NCI-H69 (cell line): ENCODE results near the gene NEK10.
A peak's percentile ranks its signal among the peaks of the same experiment; 100 is the strongest.

ENCODE experiments used
- DNase-seq: peaks from one replicate; lab custom pipeline; 2025; lab: John Stamatoyannopoulos, UW

NEK10 gene

DNA sequence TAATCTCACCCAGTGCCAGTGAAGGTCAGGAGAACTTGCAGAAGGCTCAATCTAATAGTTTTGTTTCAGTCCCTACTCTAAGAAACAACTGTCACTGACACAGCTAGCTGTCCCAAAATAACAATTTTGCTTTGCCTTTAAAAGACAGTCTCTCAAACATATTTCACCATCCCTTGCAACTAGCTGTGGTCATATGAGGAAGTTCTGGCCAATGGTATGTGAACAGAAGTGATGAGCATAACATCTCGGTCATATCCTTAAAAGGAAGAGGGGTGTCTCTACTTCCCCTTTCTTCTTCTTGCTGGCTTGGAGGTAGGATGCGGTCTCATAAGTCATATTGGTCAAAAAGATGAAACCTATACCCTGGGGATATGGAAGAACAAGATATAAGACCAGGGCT is 198.1 kb downstream of the NEK10 start:
- no peak for DNase-seq

DNA sequence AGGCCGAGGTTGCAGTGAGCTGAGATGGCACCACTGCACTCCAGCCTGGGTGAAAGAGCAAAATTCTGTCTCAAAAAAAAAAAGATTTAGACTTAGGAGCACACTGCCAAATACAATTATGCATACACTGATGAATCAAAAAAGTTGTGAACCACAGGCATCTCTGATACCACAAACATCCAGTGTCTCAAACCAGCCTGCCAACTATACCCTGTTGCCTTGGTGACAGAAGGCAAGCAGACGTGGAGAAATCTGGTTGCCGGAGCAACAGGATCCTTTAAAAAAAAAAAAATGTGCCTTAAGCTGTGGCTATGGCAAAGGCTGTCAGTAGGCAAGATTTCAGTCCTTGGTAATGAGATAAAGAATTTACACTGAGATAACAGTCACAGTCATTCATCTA is 202.3 kb downstream of the NEK10 start:
- DNase-seq = peak; percentile 9

DNA sequence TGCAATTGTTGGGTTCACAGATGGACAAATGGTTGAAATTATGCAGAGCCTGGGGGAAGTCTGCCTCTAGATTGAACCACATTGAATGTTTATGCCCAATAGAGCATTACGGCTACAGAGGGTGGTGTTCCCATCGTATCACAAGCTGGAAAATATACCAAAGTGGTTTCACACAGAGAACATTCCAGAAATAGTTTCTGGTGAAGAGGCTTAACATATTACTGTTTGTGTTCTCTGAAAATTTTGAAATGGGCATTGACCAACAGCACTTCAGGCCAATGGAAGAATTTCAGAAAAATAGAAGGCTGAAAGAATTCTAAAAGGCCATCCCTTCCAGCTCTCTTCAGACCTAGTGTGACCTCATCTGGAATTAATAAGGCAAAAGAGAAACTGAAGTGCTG is 203.9 kb downstream of the NEK10 start:
- DNase-seq = no peak

DNA sequence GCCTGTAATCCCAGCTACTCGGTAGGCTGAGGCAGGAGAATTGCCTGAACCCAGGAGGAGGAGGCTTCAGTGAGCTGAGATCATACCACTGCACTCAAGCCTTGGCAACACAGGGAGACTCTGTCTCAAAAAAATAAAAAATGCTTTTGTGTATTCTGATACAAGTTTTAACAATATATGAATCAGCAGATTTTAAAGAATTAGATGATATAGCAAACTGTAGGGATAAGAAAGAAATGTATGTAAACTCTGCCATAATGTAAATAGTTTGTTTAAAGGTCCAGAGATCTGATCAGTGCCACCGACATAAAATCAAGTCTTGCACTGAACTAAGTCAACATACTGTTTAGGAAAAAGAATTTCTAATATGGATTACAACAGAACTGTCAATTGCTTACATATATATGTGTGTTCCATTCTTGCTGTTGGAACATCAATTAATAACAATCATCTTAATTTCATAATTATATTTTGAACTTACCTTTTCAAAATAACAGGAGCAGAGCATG is 208.3 kb downstream of the NEK10 start:
- DNase-seq = no peak

DNA sequence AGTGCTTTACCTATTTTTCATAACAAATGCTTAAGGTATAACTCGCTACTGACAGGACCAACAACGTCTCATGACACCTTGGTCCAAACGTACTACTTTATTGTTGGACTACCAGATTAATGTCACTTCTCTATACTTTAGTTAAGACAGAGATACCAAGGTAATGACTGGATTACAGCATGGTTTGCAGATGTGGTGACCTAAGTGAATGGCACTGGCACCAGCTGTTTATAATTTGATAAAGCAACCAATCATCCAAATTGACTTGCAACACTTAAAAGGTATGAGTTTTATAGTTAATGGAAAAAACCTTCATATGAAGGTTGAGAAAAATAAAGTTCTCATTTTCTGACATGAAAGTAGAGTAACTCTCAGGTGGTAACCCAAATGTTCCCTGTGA is 209.0 kb downstream of the NEK10 start:
- DNase-seq = no peak

DNA sequence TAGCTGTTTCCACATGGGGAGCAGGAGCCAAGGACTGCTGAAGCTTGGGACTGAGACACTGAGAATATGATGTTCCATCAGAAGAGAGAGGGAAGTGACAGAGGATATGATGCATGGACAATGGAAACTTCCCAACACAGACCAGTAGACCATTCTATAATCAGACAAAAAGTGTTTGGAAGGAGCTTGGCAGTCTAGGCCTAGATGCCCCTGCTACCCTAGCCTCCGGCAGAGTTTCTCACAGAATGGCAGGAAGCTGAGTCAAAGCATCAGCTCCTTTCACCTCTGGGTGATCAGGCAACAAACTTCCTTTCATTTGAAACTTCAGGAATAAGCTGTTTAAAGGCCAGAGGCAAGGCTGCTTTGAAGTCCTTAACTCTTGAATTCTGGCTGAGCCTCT is 222.0 kb downstream of the NEK10 start:
- no peak for DNase-seq

DNA sequence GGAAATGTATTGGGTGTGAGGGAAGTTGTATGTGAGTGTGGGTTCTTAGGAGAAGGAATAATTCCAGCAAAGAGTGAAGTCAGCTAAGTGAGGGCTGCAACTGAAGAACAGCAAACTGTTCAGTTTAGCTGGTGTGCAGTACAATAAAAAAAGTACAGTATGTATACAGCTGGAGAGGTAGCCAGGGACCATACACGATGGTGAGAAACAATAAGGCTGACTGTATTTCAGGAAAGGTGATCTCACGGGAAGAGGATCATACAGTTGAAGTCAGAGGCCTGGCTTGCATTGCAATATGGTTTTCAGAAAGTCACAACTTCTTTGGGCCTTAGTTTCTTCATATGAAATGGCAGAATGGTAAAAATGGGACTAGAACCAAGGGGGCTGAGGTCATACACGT is 222.4 kb downstream of the NEK10 start:
- DNase-seq = no peak

DNA sequence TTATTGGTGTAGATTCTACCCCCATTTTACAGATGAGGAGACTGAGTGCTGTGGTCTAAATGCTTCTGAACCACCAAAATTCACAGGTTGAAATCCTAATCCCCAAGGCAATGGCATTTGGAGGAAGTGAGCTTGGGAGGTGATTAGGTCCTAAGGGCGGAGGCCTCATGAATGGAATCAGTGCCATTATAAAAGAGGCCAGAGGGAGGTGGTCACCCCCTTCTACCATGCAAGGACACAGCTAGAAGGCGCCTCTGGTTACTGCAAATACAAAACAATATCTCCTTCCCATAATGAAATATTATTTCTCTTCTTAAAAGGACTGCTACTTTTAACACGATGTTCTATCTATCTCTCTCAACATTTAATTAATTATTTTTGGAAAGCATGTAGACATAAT is 223.5 kb downstream of the NEK10 start:
- no peak for DNase-seq

DNA sequence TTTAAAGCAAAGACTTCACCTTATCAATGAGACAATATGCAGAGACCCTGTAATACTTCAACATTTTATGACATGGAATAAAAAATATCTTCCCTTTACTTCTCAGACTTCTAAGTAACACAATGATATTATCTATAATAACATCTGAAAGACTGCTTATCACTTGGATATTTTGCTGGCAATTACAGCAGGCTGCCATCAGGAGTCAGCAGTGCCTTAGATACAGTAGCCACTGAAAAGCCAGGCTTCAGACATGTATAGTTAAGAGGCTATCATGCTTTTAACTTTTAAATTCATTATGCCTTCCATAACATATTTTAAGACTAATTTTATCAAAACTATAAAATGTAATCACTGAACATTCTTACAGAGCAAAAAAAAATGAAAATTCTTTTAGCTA is 227.5 kb downstream of the NEK10 start:
- no peak for DNase-seq

DNA sequence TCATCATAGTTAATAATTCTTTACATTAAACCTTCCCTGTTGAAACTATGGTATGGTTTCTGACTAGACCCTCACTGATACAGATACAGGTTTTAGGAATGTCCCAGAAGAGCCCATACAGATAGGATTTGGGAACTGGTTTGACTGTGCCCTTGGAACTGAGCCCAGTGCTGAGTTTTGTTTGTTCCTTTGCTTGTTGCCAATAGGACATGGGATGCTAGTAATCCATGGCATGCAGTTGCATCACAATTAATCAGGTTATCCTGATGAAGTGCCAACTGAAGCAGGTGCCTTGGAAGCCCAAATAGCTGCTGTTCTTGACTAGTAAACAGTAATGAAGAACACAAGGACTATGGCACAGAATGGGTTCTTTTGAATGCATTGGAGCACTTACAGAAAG is 230.6 kb downstream of the NEK10 start:
- no peak for DNase-seq

DNA sequence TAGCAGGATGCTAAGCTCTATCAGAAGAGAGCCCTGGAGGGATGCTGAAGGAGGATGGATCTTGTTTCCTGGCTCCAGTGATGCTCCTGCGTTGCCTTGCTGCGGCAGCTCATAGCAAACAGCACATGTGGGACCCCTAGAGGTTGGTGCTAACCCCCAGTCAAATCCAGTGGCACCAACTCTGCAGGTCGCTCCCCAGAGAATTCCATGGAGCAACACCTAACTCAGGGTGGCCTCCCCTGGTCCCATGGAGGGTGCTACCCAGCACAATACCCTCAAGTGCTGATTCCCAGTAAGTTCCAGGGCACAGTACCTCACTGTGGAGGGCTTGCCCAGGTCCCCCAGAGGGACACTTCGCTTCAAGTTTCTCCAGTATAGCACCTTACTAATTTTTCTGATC is 231.2 kb downstream of the NEK10 start:
- no peak for DNase-seq

DNA sequence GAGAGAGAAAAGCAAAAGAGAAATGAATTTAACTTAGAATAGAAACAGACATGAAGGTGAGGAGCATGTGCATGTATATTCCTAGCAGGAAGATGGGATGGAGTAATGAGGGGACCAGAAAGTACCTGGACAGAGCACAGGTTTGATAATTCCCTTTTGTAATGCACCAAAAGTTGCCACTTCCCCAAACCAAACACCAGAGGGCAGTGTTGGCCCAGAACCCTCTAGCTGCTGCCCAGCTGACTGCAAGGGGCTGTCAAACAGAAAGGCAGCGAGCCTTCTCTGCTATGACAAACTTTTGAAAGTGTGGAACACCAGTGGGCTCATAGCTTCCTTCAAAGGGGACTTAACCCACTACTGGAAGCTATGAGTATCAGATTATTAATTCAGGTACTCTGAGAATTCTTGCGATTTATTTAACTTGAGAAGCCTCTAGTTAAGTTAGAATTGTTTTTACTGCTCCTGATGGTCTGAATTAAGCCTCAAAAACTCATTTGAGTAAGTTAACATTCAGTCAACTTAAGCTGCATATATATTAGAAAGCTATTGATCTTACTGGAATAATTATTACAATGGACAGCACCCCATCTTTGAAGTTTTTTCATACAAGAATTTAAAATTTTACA is 234.9 kb downstream of the NEK10 start:
- peak; percentile 63 for DNase-seq

DNA sequence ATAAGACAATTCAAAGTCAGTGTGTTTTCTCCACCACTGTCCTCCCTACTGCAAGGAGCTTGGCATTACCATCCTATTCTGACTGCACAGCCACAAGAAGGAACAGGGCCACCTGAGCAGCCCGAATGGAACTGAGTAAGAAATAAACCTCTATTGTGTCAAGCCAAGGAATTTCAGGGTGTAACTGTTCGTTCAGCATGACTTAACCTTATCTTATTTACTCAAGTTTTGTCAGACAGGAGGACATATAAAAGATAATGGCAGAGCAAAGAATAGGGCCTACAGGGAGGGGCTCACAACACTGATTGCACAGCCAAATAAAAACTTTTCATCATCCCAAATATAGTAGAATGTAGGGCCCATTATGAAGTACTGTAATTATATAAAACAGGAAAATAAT is 236.1 kb downstream of the NEK10 start:
- no peak for DNase-seq

DNA sequence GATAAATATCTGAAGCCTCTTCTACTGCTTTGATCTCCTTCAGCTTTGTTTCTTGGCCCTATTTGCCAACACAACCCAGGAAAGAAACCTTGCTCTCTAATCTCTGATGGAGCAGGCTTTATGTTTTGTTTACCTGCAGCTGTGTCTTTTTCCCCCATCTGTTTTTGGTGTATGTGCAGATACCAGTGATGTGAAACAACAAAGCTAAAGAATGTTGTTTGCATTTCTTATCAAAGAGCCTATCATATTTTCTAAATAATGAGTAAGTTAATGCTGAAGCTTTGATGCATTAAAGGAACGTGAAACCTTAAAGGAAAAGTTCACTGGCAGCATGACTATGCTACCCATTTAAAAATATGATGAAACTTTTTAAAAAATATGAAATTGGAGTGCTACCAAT is 238.4 kb downstream of the NEK10 start:
- no peak for DNase-seq

DNA sequence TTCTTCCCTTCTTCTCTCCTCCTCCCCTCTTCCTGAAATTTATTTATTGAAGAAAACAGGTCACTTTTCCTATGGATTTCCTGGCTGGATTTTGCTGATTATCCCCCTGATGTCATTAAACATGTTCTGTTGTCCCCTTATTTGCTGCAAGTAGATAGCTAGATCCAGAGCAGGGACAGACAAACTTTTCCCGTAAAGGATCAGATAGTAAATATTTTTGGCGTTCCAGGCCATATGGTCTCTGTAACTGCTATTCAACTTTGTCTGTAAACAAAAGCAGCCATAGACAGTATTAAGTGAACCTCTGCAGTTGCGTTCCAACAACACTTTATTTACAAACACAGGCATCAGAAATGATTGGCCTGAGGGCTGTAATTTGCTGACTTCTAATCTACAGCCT is 241.3 kb downstream of the NEK10 start:
- peak; percentile 29 for DNase-seq

DNA sequence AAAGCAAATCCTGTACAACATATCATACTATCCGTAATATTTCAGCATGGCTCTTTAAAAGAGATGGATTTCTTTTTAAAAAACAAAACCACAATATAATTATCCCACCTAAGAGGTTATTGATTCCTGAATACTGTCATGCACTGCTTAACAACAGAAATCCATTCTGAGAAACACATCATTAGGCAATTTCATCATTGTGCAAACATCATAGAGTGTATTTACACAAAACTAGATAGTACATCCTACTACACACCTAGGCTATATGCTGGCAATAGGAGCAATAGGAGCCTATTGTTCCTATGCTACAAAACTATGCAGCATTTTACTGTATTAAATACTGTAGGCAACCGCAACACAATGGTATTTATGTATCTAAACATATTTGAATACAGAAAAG is 242.0 kb downstream of the NEK10 start:
- peak; percentile 76 for DNase-seq

DNA sequence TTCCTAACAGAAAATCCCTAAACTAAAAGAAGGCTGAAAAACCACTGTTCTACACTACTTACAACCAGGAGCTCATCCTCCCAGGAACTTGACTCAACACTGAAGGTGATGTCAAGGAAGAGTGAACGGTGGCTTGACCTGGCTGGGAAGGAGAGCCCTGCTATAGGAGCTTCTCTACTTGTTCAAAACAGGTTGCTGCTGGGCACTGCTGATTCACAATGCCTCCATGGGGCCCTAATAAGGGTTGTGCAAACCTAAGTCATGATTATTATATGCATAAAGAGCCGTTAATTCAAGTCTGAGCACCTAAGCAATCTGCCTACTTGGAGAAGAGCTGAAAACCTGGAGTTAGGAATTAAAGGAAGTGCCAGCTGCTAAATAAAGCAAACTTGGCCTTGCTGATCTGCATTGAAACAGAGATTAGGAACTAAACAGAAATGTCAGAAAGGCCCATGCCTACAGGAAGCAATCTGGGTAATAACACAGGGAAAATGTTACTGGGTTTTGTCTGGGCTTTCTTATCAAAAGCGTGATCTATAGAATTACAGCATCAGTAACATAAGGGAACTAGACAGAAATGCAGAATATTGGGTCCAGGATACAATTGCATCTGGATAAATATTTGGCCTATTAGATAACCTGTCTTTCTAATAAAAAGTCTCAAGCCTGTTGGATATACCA is 243.2 kb downstream of the NEK10 start:
- DNase-seq = peak; percentile 78

DNA sequence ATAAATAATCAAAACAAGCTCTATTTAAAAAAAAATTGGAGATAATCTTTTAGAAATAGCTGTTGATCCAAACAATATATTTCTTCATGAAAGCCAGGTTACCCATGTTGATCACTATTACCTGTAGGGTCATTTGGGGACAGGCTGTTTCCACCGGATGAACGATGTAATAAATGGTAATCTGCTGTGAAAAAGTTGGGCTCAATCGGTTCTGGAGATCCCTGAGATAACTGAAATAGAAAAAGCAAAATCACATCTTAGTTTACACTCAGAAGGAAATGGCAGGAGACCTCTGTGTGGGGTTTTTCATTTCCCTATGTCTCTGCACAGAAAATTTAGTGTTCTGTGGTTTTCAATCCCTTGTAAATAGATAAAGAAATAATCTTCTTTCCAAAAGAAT is 249.5 kb downstream of the NEK10 start:
- no peak for DNase-seq

DNA sequence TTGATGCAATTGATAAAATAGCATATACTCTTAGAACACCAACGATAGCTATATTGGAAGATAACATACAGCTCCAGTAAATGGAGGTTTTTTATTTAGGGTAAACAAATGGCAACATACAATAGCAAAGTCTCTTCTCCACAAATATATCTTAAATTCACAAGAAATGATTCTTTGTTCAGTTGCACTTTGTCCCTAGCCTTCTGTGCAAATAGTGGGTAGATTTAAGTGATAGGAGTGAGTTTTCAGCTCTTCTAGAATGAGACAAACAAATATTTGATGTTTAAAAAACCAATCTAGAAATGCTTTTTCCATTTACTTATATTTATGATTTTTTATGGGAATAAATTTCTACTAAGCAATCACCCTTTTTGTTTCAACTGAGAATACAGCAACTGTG is 253.8 kb downstream of the NEK10 start:
- DNase-seq = no peak

DNA sequence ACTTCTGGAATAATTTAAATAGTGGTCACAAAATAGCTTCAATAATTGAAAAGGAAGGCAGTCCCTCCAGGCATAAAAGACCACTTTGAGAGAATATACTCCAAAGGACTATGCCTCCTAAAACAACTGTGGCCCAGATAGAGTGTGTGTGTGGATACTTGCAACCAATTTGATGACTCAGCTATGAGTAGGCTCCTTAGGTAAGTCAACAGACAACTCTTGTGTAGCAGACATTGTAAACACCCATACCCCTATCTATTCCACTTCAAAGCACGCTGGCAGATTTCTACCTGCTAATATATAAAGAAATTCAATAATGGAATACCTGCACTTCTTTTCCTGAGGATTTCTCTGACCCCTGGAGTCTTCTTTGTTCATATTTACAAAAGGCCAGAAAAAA is 254.5 kb downstream of the NEK10 start:
- DNase-seq = no peak

DNA sequence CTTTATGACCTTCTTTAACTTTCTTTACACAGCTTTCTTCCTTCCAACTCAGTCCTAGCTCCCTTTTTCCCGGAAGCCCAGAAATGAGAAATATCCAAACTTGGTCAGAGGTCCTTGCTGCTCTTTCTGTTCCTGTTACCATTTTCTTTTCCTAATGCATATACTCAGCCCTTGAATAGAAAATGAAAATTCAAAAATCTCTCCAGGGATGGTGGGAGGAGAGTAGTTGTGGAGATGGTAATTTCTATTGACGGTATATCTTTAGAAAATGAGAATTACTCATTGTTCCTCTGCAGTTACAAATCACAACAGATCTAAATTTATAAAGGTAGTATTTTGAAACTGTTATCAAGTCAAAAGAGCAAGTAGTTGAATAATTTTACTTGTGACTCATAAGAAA is 255.1 kb downstream of the NEK10 start:
- no peak for DNase-seq

DNA sequence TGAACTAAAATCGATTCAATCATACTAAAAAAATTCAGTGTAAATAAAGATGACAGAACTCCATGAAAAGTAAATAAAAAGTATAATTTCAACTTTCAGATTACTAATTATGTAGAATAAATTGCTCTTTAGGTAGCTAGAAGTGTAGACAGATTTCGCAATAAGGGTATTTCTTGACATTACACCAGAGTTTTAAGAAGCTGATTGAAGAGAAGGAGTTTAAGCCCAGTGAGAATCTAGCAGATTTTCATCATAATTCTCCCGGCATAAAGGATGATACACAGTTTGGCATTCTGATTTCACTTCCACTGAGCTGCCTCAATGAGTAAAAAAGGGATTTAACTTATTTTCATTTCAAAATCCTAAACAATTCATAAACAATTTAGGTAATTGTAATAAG is 259.2 kb downstream of the NEK10 start:
- DNase-seq = no peak

DNA sequence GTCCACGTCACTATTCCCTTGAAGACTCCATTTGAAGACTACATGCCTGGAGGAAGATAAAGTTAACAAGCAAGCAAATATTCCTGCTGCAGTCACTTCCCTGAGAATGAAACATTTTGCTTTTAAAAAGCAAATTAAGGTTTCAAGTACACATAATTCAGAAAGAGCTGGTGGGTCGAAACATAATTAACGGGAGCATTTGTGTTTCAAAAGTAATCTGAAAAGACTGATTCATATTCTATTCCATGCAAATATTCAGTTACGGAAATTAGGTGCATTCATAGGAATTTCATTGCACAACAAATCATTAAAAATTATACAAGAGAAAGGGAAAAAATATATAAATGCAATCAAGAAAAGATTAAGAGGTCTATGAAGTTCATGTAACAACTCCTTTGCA is 260.9 kb downstream of the NEK10 start:
- no peak for DNase-seq

DNA sequence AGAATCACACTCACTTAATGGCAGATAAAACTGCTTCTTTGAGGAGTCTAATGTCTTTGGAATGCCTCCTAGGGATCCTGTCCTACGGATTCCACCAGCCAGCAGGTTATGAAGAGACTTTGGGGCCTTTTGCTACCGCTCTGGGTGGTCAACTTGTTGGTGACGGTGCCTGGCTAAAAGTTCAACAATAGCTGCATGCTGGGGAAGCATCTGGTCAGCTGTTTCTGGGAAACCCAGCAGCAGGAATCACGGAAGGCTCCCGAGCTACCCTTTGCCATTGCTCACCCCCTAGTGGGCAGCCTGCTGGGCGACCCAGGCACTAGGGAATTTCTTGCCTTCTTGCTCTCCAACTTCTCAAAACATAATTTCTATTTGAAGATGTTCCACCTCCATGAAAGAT is 263.3 kb downstream of the NEK10 start:
- no peak for DNase-seq
